GOT3 (cell line): Measurements from ENCODE around the gene KLF13.
A peak's percentile ranks its signal among the peaks of the same experiment; 100 is the strongest.

Source experiments
- DNase-seq: peaks from one replicate; lab custom pipeline; 2025; ENCODE audit warnings: mixed read lengths; lab: John Stamatoyannopoulos, UW

Gene KLF13

DNA sequence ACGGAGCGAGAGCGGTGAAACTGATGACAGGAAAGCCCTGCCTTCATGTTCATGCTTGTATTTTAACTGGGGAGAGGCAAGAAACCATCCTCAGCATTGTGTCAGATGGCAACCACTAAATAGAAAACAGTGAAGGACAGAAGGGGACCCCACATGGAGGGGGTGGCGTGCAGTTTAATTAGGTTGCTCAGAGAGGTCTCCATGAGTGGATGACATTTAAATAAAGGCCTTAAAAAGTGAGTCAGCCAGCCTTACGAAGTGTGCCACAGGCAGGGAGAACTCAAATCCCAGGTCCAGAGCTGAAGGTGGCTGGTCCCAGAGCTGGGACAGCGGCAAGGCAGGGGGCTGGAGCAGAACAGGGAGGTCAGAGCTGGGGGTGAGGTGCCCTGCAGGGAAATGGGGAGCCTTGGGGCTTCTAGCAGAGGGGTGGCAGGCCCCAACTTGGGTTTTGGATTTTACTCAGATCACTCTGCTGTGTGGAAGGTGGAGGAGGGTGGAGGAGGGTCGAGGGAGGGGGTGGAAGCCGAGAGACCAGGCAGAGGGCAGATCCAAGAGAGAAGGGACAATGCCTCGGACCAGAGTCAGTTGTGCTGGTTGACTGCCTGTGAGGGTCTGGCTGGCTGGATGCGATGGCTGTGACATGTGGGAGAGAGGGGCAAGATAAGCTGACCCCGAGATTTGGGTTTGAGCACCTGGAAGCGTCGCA, 73.7 kb downstream of the KLF13 start:
- DNase-seq: no peak

GRCh38 chr15:31401282-31401681, 74.6 kb downstream of the KLF13 start:
- DNase-seq: no peak

DNA sequence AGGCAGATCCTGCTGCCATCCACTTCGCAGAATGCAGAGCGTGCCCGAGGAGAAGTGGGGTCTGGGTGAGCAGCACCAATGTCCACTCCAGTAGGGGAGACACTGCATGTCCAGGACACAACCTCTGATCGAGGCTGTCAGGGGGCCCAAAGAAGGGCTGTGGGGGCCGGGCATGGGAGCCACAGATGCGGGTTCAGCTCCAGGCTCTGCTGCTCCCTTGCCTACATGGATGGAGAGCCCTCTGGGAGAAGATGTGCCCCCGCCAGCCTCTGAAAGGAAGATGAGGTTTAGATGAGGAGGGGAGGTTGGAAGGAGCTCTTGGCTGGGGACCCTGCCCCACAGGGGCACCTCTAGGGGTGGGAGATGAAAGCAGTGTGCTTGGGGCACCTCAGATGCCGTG, 75.4 kb downstream of the KLF13 start:
- DNase-seq: no peak

DNA sequence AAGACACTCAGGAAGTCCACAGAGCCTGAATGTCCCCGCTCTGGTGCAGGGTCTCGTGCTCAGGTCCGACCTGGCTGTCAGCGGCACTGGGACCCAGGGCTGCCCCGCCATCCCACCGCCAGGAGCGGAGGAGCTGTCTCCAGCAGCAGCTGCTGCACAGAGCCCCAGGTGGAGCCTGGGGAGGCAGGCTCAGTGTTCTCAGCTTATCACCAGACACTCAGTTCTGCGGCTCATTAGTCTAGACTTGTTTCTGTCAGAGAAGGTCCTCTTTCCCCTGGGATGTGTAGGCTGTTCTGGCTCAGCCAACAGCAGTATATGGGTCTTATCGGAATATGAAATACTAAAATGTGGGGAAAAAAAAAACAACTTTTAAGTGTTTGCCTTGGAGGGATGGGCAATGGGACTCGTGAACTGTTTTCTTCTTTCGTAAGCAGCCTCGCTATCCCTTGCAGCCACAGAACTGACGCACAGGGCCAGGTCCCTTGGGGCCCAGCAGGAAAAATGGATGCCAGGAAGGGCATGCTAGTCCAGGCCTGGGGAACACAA, 75.9 kb downstream of the KLF13 start:
- peak; percentile 37 for DNase-seq

DNA sequence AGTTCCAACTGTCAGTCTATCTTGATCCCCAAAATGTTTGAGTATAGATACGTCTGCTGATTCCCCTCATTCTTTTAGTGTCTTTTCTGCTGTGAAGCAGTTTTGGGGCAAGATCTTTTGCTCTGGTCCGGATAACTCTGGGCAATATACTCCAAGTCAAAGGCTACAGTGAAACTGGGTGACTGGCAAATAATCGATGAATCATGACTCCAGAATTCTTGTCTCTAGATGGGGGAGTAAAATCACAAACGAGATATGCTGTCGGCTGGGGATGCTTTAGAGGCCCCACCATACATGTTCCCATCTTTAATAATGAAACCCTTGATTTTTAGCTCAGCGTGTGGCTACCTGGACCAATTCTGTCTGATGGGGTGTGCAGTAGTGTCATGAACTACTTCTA, 76.5 kb downstream of the KLF13 start:
- DNase-seq: no peak

DNA sequence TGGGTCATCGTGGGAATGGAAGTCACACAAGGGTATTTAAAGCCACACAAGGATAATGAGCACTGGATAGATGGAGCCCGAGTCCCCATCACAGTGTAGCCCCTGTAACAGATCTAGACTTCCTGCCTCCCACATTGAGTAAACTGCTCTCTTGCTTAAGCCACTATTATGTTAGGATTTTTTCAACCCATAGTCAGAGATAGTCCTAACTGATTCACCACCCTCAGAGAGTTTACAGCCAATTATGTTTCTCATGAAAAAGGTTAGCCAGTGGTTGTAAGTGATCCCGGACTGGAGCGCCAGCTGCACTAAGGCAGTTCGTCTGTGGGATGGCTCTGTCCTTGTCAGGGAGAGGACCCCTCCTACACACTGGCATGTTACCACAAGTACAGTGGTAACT, 77.0 kb downstream of the KLF13 start:
- DNase-seq: no peak

- DNase-seq: no peak
These were observed 77.7 kb downstream of the KLF13 start for GRCh38 chr15:31404345-31404744.

DNA sequence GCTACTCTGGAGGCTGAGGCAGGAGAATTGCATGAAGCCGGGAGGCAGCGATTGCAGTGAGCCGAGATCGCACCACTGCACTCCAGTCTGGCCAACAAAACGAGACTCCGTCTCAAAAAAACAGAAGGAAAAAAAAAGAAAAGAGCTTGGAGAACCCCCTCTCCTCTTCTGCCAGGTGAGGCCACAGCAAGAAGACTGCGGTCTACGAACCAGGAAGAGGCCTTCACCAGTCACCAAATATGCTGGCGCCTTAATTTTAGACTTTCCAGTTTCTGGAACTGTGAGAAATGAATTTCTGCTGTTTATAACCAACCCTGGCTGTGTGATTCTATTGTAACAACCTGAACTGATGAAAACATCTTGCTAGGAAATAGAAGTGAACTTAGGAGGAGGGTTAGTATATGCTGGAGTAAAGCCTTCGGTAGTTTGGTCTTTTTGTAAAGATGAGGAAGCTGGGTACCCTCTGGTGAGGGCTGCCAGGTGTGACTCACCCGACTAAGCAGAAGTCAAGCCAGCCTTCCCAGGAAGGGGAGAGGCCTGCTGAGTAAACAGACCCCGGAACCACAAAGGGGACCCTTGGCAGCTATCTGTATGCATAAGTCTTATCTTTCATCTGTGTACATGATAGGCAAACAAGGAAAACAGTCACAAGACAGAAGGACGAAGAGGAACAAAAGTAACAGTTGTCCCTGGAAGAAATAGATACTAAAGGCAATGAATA, 78.7 kb downstream of the KLF13 start:
- DNase-seq: no peak

GRCh38 chr15:31407376-31407775, 80.7 kb downstream of the KLF13 start:
- DNase-seq: no peak

DNA sequence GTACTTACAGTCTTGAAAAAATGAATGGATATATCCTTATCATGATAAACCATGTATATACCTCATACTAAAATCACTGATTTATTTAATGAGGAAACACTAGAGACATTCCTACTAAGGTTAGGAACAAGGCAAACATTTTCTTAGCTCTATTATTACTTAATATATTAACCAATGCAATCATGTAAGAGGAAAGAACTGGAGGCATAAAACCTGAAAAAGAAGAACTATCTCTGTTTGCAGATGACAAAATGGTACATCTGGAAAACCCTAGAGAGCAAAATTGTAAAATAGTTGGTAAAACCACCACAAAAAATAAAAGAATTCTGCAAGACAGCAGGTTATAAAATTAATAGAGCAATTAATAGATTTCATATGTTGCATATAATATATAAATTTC, 81.2 kb downstream of the KLF13 start:
- no peak for DNase-seq

- DNase-seq: no peak
These were observed 82.1 kb downstream of the KLF13 start for GRCh38 chr15:31408724-31409123.

GRCh38 chr15:31409171-31409570, 82.5 kb downstream of the KLF13 start:
- DNase-seq: no peak

DNA sequence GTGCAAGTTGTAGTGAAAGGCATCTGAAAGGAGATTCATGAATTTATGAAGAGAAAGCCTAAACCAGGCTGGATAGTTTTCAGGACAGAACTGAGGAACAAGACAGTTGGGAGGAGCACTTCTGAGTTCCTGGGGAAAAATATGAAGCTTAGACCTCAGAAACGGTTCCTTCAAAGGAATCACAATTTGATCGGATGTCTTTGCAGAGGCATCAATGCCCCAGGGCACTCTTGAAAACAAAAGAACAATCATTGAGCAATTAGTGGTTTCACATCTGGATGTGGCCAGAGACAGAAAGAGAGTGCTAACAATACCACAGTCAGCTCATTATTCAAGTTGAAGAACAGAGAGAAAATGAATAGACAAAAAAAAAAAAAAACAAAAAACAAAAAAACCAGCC, 86.2 kb downstream of the KLF13 start:
- DNase-seq: no peak

DNA sequence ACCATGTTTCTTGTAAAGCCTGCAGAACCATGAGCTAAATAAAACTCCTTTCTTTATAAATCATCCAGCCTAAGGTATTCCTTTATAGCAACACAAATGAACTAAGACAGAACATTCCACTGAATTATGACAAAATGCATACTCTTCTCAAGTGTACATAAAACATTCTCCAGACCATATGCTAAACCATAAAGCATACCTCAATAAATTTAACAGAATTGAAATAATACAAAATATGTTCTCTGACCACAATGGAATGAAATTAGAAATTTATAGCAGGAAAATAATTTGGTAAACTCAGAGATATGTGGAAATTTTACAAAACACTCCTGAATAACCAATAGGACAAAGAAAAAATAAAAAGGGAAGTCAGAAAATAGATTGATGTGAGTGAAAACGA, 88.6 kb downstream of the KLF13 start:
- DNase-seq: no peak

DNA sequence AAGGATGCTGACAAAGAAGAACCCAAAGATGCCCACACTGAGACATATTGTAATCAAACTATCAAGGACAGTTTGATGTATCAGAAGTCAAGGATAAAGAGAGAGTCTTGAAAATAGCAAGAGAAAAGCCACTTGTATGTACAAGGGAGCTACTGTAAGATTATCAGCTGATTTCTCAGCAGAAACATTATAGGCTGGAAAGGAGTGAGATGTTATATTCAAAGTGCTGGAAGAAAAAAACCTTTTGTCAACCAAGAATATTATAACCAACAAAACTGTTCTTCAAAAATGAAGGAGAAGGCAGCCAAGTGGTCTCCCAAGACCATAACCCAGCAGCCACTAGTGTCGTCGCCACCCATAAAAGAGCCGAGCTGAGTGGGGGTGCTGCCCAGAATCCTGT, 93.2 kb downstream of the KLF13 start:
- DNase-seq: no peak

- DNase-seq: no peak
These were observed 100.8 kb downstream of the KLF13 start for GRCh38 chr15:31427411-31427810.
